H1 (cell line): Measurements from ENCODE around the gene TMEM179B. TPM values are rescaled to one million over a fixed set of nuclear protein-coding genes. Genes with fewer than 3 reads are reported as not detected.

Experiments used
- CTCF ChIA-PET: fragments of 300-600 bp; sonication (Branson Sonifier 250); formaldehyde crosslinking; loops from one replicate; lab custom pipeline; 2021; ENCODE audit not compliant: partially characterized antibody; lab: Charles Lee
- POLR2A ChIA-PET: fragments of 300-600 bp; sonication (Branson Sonifier 250); formaldehyde crosslinking; loops from one replicate; lab custom pipeline; 2021; ENCODE audit warnings: inconsistent platforms; ENCODE audit not compliant: partially characterized antibody; lab: Charles Lee
- DNase-seq, 2 experiments: peaks; one replicate each; pipeline versions ENCODE4 v3.0.0 to v3.0.0-alpha.2; 2010 to 2022; ENCODE audit warnings: low spot score in 2 of 2, low read depth in 1 of 2, mixed read lengths in 1 of 2
- FAIRE-seq: peaks from 2 replicates; lab custom pipeline; 2011; peaks lifted over from hg19 to GRCh38; lab: Jason Lieb, UNC
- H2AFZ ChIP-seq: 2 replicates; pipeline ENCODE4 v1.8.1; 2012; ENCODE audit warnings: low read length, inconsistent platforms
- H2AK5ac ChIP-seq: 2 replicates; pipeline ENCODE4 v1.6.1; 2013; ENCODE audit warnings: low read depth, low read length
- H2BK120ac ChIP-seq: replicated peaks from 2 replicates; pipeline ENCODE3; 2013; ENCODE audit warnings: low read depth, low read length, inconsistent platforms
- H2BK12ac ChIP-seq: 2 replicates; pipeline ENCODE4 v1.6.1; 2013; ENCODE audit warnings: low read depth, low read length
- H2BK15ac ChIP-seq: 2 replicates; pipeline ENCODE4 v1.6.1; 2013; ENCODE audit warnings: low read length
- H2BK20ac ChIP-seq: 2 replicates; pipeline ENCODE4 v1.6.1; 2013; ENCODE audit warnings: low read length
- H2BK5ac ChIP-seq: 2 replicates; pipeline ENCODE4 v1.6.1; 2013; ENCODE audit warnings: low read depth, low read length
- H3K14ac ChIP-seq: 2 replicates; pipeline ENCODE4 v1.6.1; 2013; ENCODE audit warnings: inconsistent platforms; ENCODE audit not compliant: insufficient read length
- H3K18ac ChIP-seq: 2 replicates; pipeline ENCODE4 v1.6.1; 2013; ENCODE audit warnings: low read length; ENCODE audit errors: extremely low read depth
- H3K23ac ChIP-seq: 2 replicates; pipeline ENCODE4 v1.6.1; 2013; ENCODE audit warnings: inconsistent platforms; ENCODE audit not compliant: insufficient read length
- H3K23me2 ChIP-seq: 2 replicates; pipeline ENCODE4 v1.6.1; 2013; ENCODE audit warnings: low read depth, low read length
- H3K27ac ChIP-seq: 2 replicates; pipeline ENCODE4 v1.6.1; 2011; ENCODE audit warnings: low read depth, low read length, inconsistent platforms
- H3K27me3 ChIP-seq, 4 experiments: replicated peaks in 1 of 4; 1 replicate in 1 of 4; 2 replicates in 3 of 4; pipeline versions ENCODE4 v1.6.1 to v1.8.1; 2011 to 2013; ENCODE audit warnings: low read length in 3 of 4, mild to moderate bottlenecking in 3 of 4, inconsistent platforms in 2 of 4, mixed read lengths in 2 of 4, moderate library complexity in 1 of 4; ENCODE audit not compliant: control insufficient read depth in 3 of 4, insufficient read depth in 3 of 4; ENCODE audit errors: extremely low read depth in 1 of 4
- H3K36me3 ChIP-seq, 4 experiments: 2 replicates each; pipeline versions ENCODE4 v1.6.1 to v1.8.1; 2011 to 2013; ENCODE audit warnings: mild to moderate bottlenecking in 4 of 4, low read length in 3 of 4, moderate library complexity in 2 of 4, control low read depth in 1 of 4, inconsistent platforms in 1 of 4; ENCODE audit not compliant: insufficient read depth in 4 of 4, control insufficient read depth in 2 of 4
- H3K4ac ChIP-seq: replicated peaks from 2 replicates; pipeline ENCODE3; 2013; ENCODE audit warnings: low read length, low read depth, mixed read lengths, inconsistent platforms; ENCODE audit not compliant: insufficient read length
- H3K4me1 ChIP-seq, 4 experiments: replicated peaks in 1 of 4; 1 replicate in 1 of 4; 2 replicates in 3 of 4; pipeline versions ENCODE4 v1.6.1 to v1.8.1; 2011 to 2013; ENCODE audit warnings: low read length in 3 of 4, inconsistent platforms in 2 of 4, mixed read lengths in 1 of 4; ENCODE audit not compliant: insufficient read depth in 4 of 4, control insufficient read depth in 3 of 4
- H3K4me2 ChIP-seq, 2 experiments: 2 replicates each; pipeline versions ENCODE4 v1.6.1 to v1.8.1; 2011 to 2013; ENCODE audit warnings: low read depth in 2 of 2, low read length in 2 of 2, control low read depth in 1 of 2, inconsistent platforms in 1 of 2, mild to moderate bottlenecking in 1 of 2; ENCODE audit not compliant: insufficient read depth in 1 of 2
- H3K4me3 ChIP-seq, 4 experiments: fragments of 200-600, 300-600 bp in 1 of 4; sonication (generic), shearing (Covaris generic), sonication (Bioruptor Twin) in 1 of 4; 2 replicates each; pipeline versions ENCODE4 v1.5.1 to v1.8.1; 2011 to 2016; ENCODE audit warnings: low read length in 4 of 4, low read depth in 3 of 4, control low read depth in 2 of 4, inconsistent platforms in 2 of 4, mild to moderate bottlenecking in 2 of 4, mixed read lengths in 1 of 4, moderate library complexity in 1 of 4; ENCODE audit not compliant: insufficient read depth in 2 of 4; ENCODE audit errors: extremely low read depth in 1 of 4
- H3K56ac ChIP-seq: replicated peaks from 2 replicates; pipeline ENCODE3; 2013; ENCODE audit warnings: low read depth, mild to moderate bottlenecking, mixed read lengths, low read length, inconsistent platforms; ENCODE audit not compliant: insufficient read length
- H3K79me1 ChIP-seq: 2 replicates; pipeline ENCODE4 v1.6.1; 2013; ENCODE audit warnings: low read depth, low read length, control low read depth
- H3K79me2 ChIP-seq, 2 experiments: 2 replicates each; pipeline versions ENCODE4 v1.6.1 to v1.8.1; 2012 to 2013; ENCODE audit warnings: low read length in 2 of 2, mild to moderate bottlenecking in 2 of 2, inconsistent platforms in 1 of 2; ENCODE audit not compliant: insufficient read depth in 2 of 2, control insufficient read depth in 1 of 2
- H3K9ac ChIP-seq, 4 experiments: replicated peaks in 1 of 4; 1 replicate in 1 of 4; 2 replicates in 3 of 4; pipeline versions ENCODE4 v1.6.1 to v1.8.1; 2011 to 2013; ENCODE audit warnings: low read depth in 3 of 4, low read length in 3 of 4, control low read depth in 2 of 4, mild to moderate bottlenecking in 2 of 4, moderate library complexity in 2 of 4, inconsistent platforms in 1 of 4; ENCODE audit errors: extremely low read depth in 1 of 4
- H3K9me3 ChIP-seq, 2 experiments: 2 replicates each; pipeline versions ENCODE4 v1.6.1 to v1.8.1; 2012 to 2013; ENCODE audit warnings: mild to moderate bottlenecking in 2 of 2, moderate library complexity in 2 of 2, control low read depth in 1 of 2, inconsistent platforms in 1 of 2, low read depth in 1 of 2, low read length in 1 of 2, mixed read lengths in 1 of 2; ENCODE audit not compliant: insufficient read depth in 2 of 2
- H4K20me1 ChIP-seq, 2 experiments: replicated peaks in 1 of 2; 2 replicates each; pipeline versions ENCODE3 to v1.8.1; 2011 to 2013; ENCODE audit warnings: inconsistent platforms in 2 of 2, low read length in 2 of 2, mild to moderate bottlenecking in 1 of 2; ENCODE audit not compliant: insufficient read depth in 2 of 2, control insufficient read depth in 1 of 2
- H4K5ac ChIP-seq: 2 replicates; pipeline ENCODE4 v1.6.1; 2013; ENCODE audit warnings: low read length, low read depth, mixed read lengths, inconsistent platforms; ENCODE audit not compliant: insufficient read length
- H4K8ac ChIP-seq: 2 replicates; pipeline ENCODE4 v1.8.0; 2013; ENCODE audit warnings: mild to moderate bottlenecking, moderate library complexity, low read length, inconsistent platforms; ENCODE audit not compliant: insufficient read depth; ENCODE audit errors: extremely low read depth
- H4K91ac ChIP-seq: replicated peaks from 2 replicates; pipeline ENCODE3; 2013; ENCODE audit warnings: low read length, mixed read lengths, inconsistent platforms; ENCODE audit not compliant: insufficient read length
- ATF3 ChIP-seq: IDR thresholded peaks from 2 replicates; pipeline ENCODE4 v1.6.1; 2011; ENCODE audit warnings: low read depth, mild to moderate bottlenecking, low read length; ENCODE audit not compliant: insufficient read depth
- BRCA1 ChIP-seq: IDR thresholded peaks from 2 replicates; pipeline ENCODE4 v1.6.1; 2012; ENCODE audit warnings: low read depth, low read length, improper control_type of control experiment
- CBX5 ChIP-seq: fragments of 300-800, 300-1000 bp; sonication (generic); IDR thresholded peaks from 2 replicates; pipeline ENCODE4 v1.7.1; 2016; ENCODE audit warnings: antibody characterized with exemption, low read length, low read depth
- CTBP2 ChIP-seq: IDR thresholded peaks from 2 replicates; pipeline ENCODE4 v1.7.0; 2011; ENCODE audit warnings: borderline replicate concordance, mild to moderate bottlenecking, moderate library complexity, mixed read lengths, low read length; ENCODE audit not compliant: insufficient read depth, insufficient read length
- CTCF ChIP-seq, 3 experiments: IDR thresholded peaks; 1 replicate in 2 of 3; 2 replicates in 1 of 3; pipeline versions ENCODE4 v1.5.1 to v1.6.1; 2011; ENCODE audit warnings: low read length in 3 of 3, mild to moderate bottlenecking in 3 of 3, inconsistent platforms in 2 of 3, low read depth in 1 of 3, moderate library complexity in 1 of 3; ENCODE audit not compliant: insufficient read depth in 1 of 3; ENCODE audit errors: control extremely low read depth in 1 of 3
- NANOG ChIP-seq: IDR thresholded peaks from 2 replicates; pipeline ENCODE4 v1.6.1; 2011; ENCODE audit warnings: low read length, low read depth, mild to moderate bottlenecking, inconsistent platforms; ENCODE audit not compliant: insufficient read depth, poor library complexity, severe bottlenecking
- RBBP5 ChIP-seq: IDR thresholded peaks from 2 replicates; pipeline ENCODE4 v1.7.1; 2012; ENCODE audit warnings: low read depth, mild to moderate bottlenecking, inconsistent platforms, low read length, moderate library complexity, borderline replicate concordance
- SIN3A ChIP-seq, 2 experiments: IDR thresholded peaks in 1 of 2; conservative IDR thresholded peaks in 1 of 2; 2 replicates each; pipeline ENCODE4 v1.6.1; 2011 to 2012; ENCODE audit warnings: low read length in 2 of 2, improper control_type of control experiment in 1 of 2, low read depth in 1 of 2, mild to moderate bottlenecking in 1 of 2
- SP4 ChIP-seq: IDR thresholded peaks from 2 replicates; pipeline ENCODE4 v1.6.1; 2012; ENCODE audit warnings: low read length, inconsistent platforms
- WGBS, 2 experiments: shearing (Covaris generic) in 1 of 2; methylation state at CpG; one replicate each; pipeline versions ENCODE4 v1.1.6 to v1.1.7; 2013 to 2015; ENCODE audit warnings: low lambda C conversion rate in 2 of 2, mixed read lengths in 2 of 2, inconsistent platforms in 1 of 2, low coverage in 1 of 2, missing lambda C conversion rate in 1 of 2; ENCODE audit not compliant: insufficient replicate concordance in 2 of 2, insufficient coverage in 1 of 2, insufficient read length in 1 of 2; ENCODE audit errors: extremely low coverage in 1 of 2, missing lambda C conversion rate in 1 of 2; 5-methylcytosine and 5-hydroxymethylcytosine counted together
- polyA plus RNA-seq, 7 experiments: library from polyadenylated mRNA; depleted of rRNA in 3 of 7; stranded (reverse) in 5 of 7; unstranded in 2 of 7; fragments of >200 nt in 5 of 7; fragments of 200-250 nt in 2 of 7; gene quantifications; 1 replicate in 5 of 7; 2 replicates in 1 of 7; 4 replicates in 1 of 7; pipeline versions ENCODE4 v1.2.1 to v1.2.3, GENCODE V29; 2011 to 2013; ENCODE audit warnings: missing spikeins in 2 of 7, mixed read lengths in 2 of 7
- total RNA-seq: library from RNA; stranded (reverse); fragmentation: NEBNext Ultra II Directional; extraction: Animal tissue kit (Norgen Biotek cat#: 25700); gene quantifications from 2 replicates; pipeline ENCODE4 v1.2.1, GENCODE V29; 2021

TMEM179B gene
- total and polyA plus RNA-seq, 2 of the 8 experiments (the other 6 are each of a cell fraction or from before 2014, with no cell fraction given) = 18.6 to 62.2 TPM

- DNase-seq = no peak
- peaks cover 9 to 23% (median 13%) of the 10 kb centered on the region in 4 experiments; a peak in 7 of 8 replicates for H3K36me3 ChIP-seq
- POLR2A ChIA-PET = interaction anchor here (0.9 to 3.9 kb wide), 12 partner anchors 11 to 110 kb away, joined by 3 to 22 read pairs (median 6); partner anchors contain the start of genes BSCL2, C11orf98, CSKMT and GNG3
- TF ChIP-seq CTCF (IDR thresholded peaks at IDR 0.05; ENCODE audit: control extremely low read depth in 1 of 3, insufficient read depth in 1 of 3, low read depth in 1 of 3, low read length in 3 of 3) = no peak
- TF ChIP-seq ATF3 = no peak
- TF ChIP-seq SP4 = no peak
- no peak for TF ChIP-seq CBX5
- TF ChIP-seq SIN3A (conservative IDR thresholded peaks at IDR 0.05 in 1 of 2, IDR thresholded peaks at IDR 0.05 in 1 of 2; ENCODE audit: low read depth in 1 of 2, low read length in 2 of 2) = no peak
- TF ChIP-seq CTBP2 = no peak
- TF ChIP-seq RBBP5 = no peak
- TF ChIP-seq NANOG = no peak
- TF ChIP-seq BRCA1 = no peak
These were observed 11.6 kb upstream of the TMEM179B start for GRCh38 chr11:62775646-62776045.

More at GRCh38 chr11:62775646-62776045, 11.6 kb upstream of the TMEM179B start:
- peaks cover 0 to 19% of the 10 kb centered on the region in 2 experiments; a peak in 2 of 4 replicates for H3K79me2 ChIP-seq
- FAIRE-seq = no peak
- H2BK20ac ChIP-seq = no peak overlapping the region
- no peak overlapping the region; a peak in 1 of 7 replicates for H3K9ac ChIP-seq
- H2AFZ ChIP-seq = no peak overlapping the region
- no peak overlapping the region for H2BK5ac ChIP-seq
- CTCF ChIA-PET = interaction anchor here (0.8 to 10.2 kb wide), 5 partner anchors 12 to 187 kb away, joined by 3 to 94 read pairs (median 4); partner anchors contain the start of genes STX5 and TMEM179B
- H4K5ac ChIP-seq = no peak overlapping the region
- H3K9me3 ChIP-seq = no peaks in the 10 kb centered on the region
- peaks cover 0 to 3% of the 10 kb centered on the region in 2 experiments for H4K20me1 ChIP-seq
- H2BK120ac ChIP-seq = no peak overlapping the region
- no peak overlapping the region for H2BK15ac ChIP-seq
- peaks cover under 1% of the 10 kb centered on the region for H3K23me2 ChIP-seq
- H3K18ac ChIP-seq = no peak overlapping the region
- H3K4me3 ChIP-seq = no peak overlapping the region
- peaks cover 0 to 2% (median 1%) of the 10 kb centered on the region in 4 experiments; a peak in 6 of 7 replicates for H3K4me1 ChIP-seq
- 98% methylated on average over 17 of the region's 17 CpGs; no CpG with 5 or more reads in 1 of the 2 experiments for WGBS, 2 experiments
- H3K27ac ChIP-seq = no peak overlapping the region
- H3K14ac ChIP-seq = no peak overlapping the region
- H2AK5ac ChIP-seq = no peak overlapping the region
- no peak overlapping the region for H3K4ac ChIP-seq
- no peak overlapping the region for H3K23ac ChIP-seq
- no peak overlapping the region for H3K56ac ChIP-seq
- no peak overlapping the region for H2BK12ac ChIP-seq
- H3K27me3 ChIP-seq = no peaks in the 10 kb centered on the region
- peaks cover 6% of the 10 kb centered on the region; the same call in 1 of the 2 replicates for H3K79me1 ChIP-seq
- H4K91ac ChIP-seq = no peak overlapping the region
- no peak overlapping the region for H4K8ac ChIP-seq
- no peak overlapping the region for H3K4me2 ChIP-seq
